ENCODE results near the gene NDUFB2.

DNA sequence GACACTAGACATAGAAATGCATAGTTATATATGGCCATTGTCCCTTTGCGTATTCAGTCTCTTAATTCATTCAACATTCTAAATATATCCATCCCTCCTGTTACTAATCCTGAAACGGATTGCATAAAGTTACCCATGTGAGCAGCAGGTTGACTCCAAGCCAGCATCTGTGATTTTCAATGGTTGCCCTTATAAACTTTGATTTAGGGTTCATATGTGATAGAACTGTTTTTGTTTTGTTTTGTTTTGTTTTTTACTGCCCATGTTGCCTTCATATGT is 42.5 kb upstream of the NDUFB2 start:
- TF ChIP-seq, protein P1, sequence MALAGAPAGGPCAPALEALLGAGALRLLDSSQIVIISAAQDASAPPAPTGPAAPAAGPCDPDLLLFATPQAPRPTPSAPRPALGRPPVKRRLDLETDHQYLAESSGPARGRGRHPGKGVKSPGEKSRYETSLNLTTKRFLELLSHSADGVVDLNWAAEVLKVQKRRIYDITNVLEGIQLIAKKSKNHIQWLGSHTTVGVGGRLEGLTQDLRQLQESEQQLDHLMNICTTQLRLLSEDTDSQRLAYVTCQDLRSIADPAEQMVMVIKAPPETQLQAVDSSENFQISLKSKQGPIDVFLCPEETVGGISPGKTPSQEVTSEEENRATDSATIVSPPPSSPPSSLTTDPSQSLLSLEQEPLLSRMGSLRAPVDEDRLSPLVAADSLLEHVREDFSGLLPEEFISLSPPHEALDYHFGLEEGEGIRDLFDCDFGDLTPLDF (CRISPR knock-in tag; IDR thresholded peaks at IDR 0.05): no peak
- TF ChIP-seq AFF4 (CRISPR knock-in tag; IDR thresholded peaks at IDR 0.05; ENCODE audit: borderline replicate concordance) (no peak), IRF2 (CRISPR knock-in tag; IDR thresholded peaks at IDR 0.05; ENCODE audit: borderline replicate concordance, low read depth) (no peak), NFYB (CRISPR knock-in tag; conservative IDR thresholded peaks at IDR 0.05; ENCODE audit: low read depth) (no peak), JUN (CRISPR knock-in tag; IDR thresholded peaks at IDR 0.05) (no peak), CTCF (IDR thresholded peaks at IDR 0.05) (no peak), PRDM15 (CRISPR knock-in tag; IDR thresholded peaks at IDR 0.05) (no peak), E2F4 (CRISPR knock-in tag; IDR thresholded peaks at IDR 0.05; ENCODE audit: borderline replicate concordance, low read depth) (no peak), FOXP1 (CRISPR knock-in tag; IDR thresholded peaks at IDR 0.05; ENCODE audit: borderline replicate concordance) (no peak)

All from WTC11 (cell line).